Measurements from ENCODE around the gene MAGEA2B.

DNA sequence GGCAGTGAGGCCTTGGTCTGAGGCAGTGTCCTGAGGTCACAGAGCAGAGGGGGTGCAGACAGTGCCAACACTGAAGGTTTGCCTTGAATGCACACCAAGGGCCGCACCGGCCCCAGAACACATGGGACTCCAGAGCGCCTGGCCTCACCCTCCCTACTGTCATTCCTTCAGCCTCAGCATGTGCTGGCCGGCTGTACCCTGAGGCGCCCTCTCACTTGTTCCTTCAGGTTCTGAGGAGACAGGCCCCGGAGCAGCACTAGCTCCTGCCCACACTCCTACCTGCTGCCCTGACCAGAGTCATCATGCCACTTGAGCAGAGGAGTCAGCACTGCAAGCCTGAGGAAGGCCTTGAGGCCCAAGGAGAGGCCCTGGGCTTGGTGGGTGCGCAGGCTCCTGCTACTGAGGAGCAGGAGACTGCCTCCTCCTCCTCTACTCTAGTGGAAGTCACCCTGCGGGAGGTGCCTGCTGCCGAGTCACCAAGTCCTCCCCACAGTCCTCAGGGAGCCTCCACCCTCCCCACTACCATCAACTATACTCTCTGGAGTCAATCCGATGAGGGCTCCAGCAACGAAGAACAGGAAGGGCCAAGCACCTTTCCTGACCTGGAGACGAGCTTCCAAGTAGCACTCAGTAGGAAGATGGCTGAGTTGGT lies 21.6 kb downstream of the MAGEA2B start:
- no peak for TF ChIP-seq POLR2A (IDR thresholded peaks at IDR 0.05)
- TF ChIP-seq, protein P1, sequence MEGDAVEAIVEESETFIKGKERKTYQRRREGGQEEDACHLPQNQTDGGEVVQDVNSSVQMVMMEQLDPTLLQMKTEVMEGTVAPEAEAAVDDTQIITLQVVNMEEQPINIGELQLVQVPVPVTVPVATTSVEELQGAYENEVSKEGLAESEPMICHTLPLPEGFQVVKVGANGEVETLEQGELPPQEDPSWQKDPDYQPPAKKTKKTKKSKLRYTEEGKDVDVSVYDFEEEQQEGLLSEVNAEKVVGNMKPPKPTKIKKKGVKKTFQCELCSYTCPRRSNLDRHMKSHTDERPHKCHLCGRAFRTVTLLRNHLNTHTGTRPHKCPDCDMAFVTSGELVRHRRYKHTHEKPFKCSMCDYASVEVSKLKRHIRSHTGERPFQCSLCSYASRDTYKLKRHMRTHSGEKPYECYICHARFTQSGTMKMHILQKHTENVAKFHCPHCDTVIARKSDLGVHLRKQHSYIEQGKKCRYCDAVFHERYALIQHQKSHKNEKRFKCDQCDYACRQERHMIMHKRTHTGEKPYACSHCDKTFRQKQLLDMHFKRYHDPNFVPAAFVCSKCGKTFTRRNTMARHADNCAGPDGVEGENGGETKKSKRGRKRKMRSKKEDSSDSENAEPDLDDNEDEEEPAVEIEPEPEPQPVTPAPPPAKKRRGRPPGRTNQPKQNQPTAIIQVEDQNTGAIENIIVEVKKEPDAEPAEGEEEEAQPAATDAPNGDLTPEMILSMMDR (IDR thresholded peaks at IDR 0.05): no peak

Measured in thyroid gland (tissue), 4 donors.